ENCODE results near the gene CLSTN1. TPM values are rescaled to one million over a fixed set of nuclear protein-coding genes. Genes with fewer than 3 reads are reported as not detected.

The CLSTN1 gene
- total RNA-seq, 3 donors from 2014 or later, result 166 to 275 (median 224) TPM

DNA sequence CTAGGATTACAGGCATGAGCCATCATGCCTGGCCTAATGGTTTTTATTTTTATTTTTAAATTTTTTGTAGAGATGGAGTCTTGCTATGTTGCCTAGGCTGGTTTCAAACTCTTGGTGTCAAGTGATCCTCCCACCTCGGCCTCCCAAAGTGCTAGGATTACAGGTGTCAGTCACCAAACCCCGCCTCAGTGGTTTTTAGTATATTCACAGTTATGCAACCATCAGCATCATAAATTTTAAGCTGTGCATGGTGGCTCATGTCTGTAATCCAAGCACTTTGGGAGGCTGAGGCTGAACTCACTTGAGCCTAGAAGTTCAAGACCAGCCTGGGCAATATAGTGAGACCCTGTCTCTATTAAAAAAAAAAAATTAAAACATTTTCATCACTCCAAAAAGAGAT is 143.7 kb downstream of the CLSTN1 start:
- Histone ChIP-seq H3K4me3 (no peak overlapping the region), H3K4me1 (ENCODE audit: low read depth) (no peaks in the 10 kb centered on the region), H3K9me3 (no peaks in the 10 kb centered on the region), H3K36me3 (ENCODE audit: low read depth) (no peaks in the 10 kb centered on the region)
- no peak for ATAC-seq
- DNase-seq, result no peak
- intact Hi-C loops (cut with DNase I, micrococcal nuclease), result no loop called here
- TF ChIP-seq, protein P1, sequence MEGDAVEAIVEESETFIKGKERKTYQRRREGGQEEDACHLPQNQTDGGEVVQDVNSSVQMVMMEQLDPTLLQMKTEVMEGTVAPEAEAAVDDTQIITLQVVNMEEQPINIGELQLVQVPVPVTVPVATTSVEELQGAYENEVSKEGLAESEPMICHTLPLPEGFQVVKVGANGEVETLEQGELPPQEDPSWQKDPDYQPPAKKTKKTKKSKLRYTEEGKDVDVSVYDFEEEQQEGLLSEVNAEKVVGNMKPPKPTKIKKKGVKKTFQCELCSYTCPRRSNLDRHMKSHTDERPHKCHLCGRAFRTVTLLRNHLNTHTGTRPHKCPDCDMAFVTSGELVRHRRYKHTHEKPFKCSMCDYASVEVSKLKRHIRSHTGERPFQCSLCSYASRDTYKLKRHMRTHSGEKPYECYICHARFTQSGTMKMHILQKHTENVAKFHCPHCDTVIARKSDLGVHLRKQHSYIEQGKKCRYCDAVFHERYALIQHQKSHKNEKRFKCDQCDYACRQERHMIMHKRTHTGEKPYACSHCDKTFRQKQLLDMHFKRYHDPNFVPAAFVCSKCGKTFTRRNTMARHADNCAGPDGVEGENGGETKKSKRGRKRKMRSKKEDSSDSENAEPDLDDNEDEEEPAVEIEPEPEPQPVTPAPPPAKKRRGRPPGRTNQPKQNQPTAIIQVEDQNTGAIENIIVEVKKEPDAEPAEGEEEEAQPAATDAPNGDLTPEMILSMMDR (IDR thresholded peaks at IDR 0.05), result no peak

Other genes starting within 250 kb of the CLSTN1 start
- 10 to 100 TPM in 1 of 3 donors, 1 to 10 TPM in 2; 8.1 to 12.1 (median 8.4) TPM for gene TMEM201, start 235.1 kb downstream of the CLSTN1 start, total RNA-seq
- 10 to 100 TPM in 1 of 3 donors, 1 to 10 TPM in 2; 4.6 to 11.7 (median 4.8) TPM for gene PIK3CD, start 172.2 kb downstream of the CLSTN1 start, total RNA-seq
- gene CTNNBIP1, start 86.3 kb upstream of the CLSTN1 start, total RNA-seq, result 10 to 100 TPM; 20.0 to 24.4 (median 23.3) TPM
- 10 to 100 TPM; 36.3 to 43.7 (median 39.9) TPM for gene LZIC, start 119.4 kb upstream of the CLSTN1 start, total RNA-seq
- 10 to 100 TPM; 19.0 to 21.8 (median 20.6) TPM for gene NMNAT1, start 119.5 kb upstream of the CLSTN1 start, total RNA-seq
- 1 to 10 TPM in 2 of 3 donors, under 1 TPM in 1; 0.69 to 4.1 (median 1.7) TPM for gene RBP7, start 173.3 kb upstream of the CLSTN1 start, total RNA-seq
- 10 to 100 TPM; 40.7 to 66.2 (median 41.4) TPM for gene UBE4B, start 209.0 kb upstream of the CLSTN1 start, total RNA-seq